ENCODE data around the gene KIAA1614. TPM values are rescaled to one million over a fixed set of nuclear protein-coding genes. Genes with fewer than 3 reads are reported as not detected.

Gene KIAA1614
- total and polyA plus RNA-seq, 10 of the 15 experiments (the other 5 are each of a cell fraction or from before 2014, with no cell fraction given): 0.03 to 1.0 (median 0.26) TPM; not detected in 1

GRCh38 chr1:180886338-180886737 is 26.4 kb upstream of the KIAA1614 start:
- SMC1A ChIA-PET (ENCODE audit: uncharacterized antibody, unreplicated experiment): interaction anchor here (0.9 to 9.3 kb wide), 9 partner anchors 25 to 370 kb away, joined by 3 to 304 read pairs (median 3); partner anchors contain the start of gene KIAA1614
- no peaks in the 10 kb centered on the region for H3K9me3 ChIP-seq (replicated peaks; ENCODE audit: control insufficient read depth, insufficient read depth, low read length)
- peaks cover 8% of the 10 kb centered on the region for H3K4me1 ChIP-seq (ENCODE audit: control insufficient read depth, insufficient read depth, low read length)
- POLR2A ChIA-PET: interaction anchor here (0.8 kb wide), 1 partner anchor 165 kb away, joined by 3 read pairs; no protein-coding TSS in a partner anchor
- no peak overlapping the region for H3K4me3 ChIP-seq
- no peak for TF ChIP-seq RFX5 (IDR thresholded peaks at IDR 0.05; ENCODE audit: low read depth, low read length)
- TF ChIP-seq ATF7 (IDR thresholded peaks at IDR 0.05; ENCODE audit: low read depth): no peak
- no peak for TF ChIP-seq SREBF1 (IDR thresholded peaks at IDR 0.05; ENCODE audit: low read length)
- TF ChIP-seq, protein P1, sequence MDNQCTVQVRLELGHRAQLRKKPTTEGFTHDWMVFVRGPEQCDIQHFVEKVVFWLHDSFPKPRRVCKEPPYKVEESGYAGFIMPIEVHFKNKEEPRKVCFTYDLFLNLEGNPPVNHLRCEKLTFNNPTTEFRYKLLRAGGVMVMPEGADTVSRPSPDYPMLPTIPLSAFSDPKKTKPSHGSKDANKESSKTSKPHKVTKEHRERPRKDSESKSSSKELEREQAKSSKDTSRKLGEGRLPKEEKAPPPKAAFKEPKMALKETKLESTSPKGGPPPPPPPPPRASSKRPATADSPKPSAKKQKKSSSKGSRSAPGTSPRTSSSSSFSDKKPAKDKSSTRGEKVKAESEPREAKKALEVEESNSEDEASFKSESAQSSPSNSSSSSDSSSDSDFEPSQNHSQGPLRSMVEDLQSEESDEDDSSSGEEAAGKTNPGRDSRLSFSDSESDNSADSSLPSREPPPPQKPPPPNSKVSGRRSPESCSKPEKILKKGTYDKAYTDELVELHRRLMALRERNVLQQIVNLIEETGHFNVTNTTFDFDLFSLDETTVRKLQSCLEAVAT (IDR thresholded peaks at IDR 0.05): no peak
- no peak for TF ChIP-seq E4F1 (IDR thresholded peaks at IDR 0.05; ENCODE audit: borderline replicate concordance, partially characterized antibody)
- TF ChIP-seq IRF5 (IDR thresholded peaks at IDR 0.05; ENCODE audit: borderline replicate concordance): no peak
- no peak for TF ChIP-seq E2F4 (IDR thresholded peaks at IDR 0.05; ENCODE audit: low read depth, low read length)
- no peak for TF ChIP-seq ZBTB40 (IDR thresholded peaks at IDR 0.05; ENCODE audit: borderline replicate concordance)
- TF ChIP-seq BRCA1 (IDR thresholded peaks at IDR 0.05; ENCODE audit: low read depth, low read length): no peak
- H3K27me3 ChIP-seq (replicated peaks in 1 of 2; ENCODE audit: control insufficient read depth in 2 of 2, insufficient read depth in 2 of 2, low read length in 1 of 2): no peaks in the 10 kb centered on the region
- H3K27ac ChIP-seq (ENCODE audit: control insufficient read depth, insufficient read depth): no peak overlapping the region
- in situ Hi-C loops (cut with MboI) (no loop called here), intact Hi-C loops (cut with micrococcal nuclease; ENCODE audit: unreplicated experiment) (loop anchor here (10.0 kb wide), 1 partner anchor 538 kb away; no protein-coding TSS in a partner anchor)
- H4K20me1 ChIP-seq (ENCODE audit: control insufficient read depth, insufficient read depth): no peaks in the 10 kb centered on the region
- WGBS (ENCODE audit: insufficient coverage, insufficient replicate concordance, low lambda C conversion rate, missing lambda C conversion rate): 96% methylated on average over 2 of the region's 2 CpGs
- DNase-seq (ENCODE audit: low read depth, low spot score): no peak
- no peaks in the 10 kb centered on the region for H3K79me2 ChIP-seq (ENCODE audit: control insufficient read depth, insufficient read depth, low read length)
- H3K9ac ChIP-seq (ENCODE audit: control insufficient read depth, insufficient read depth, low read length): no peak overlapping the region
- no peak for FAIRE-seq
- no peaks in the 10 kb centered on the region for H3K36me3 ChIP-seq (ENCODE audit: control insufficient read depth in 2 of 2, insufficient read depth in 2 of 2, low read length in 1 of 2)
- RAD21 ChIA-PET (ENCODE audit: unreplicated experiment): interaction anchor here (0.5 to 8.9 kb wide), 6 partner anchors 23 to 371 kb away, joined by 3 to 215 read pairs (median 10); partner anchors contain the start of gene KIAA1614
- CTCF ChIA-PET: interaction anchor here (0.9 to 12.7 kb wide), 8 partner anchors 11 to 371 kb away, joined by 3 to 344 read pairs (median 6); partner anchors contain the start of gene KIAA1614
- ATAC-seq: no peak
- H3K4me2 ChIP-seq (ENCODE audit: control insufficient read depth, insufficient read depth): no peak overlapping the region
- BruUV-seq (replicated peaks): no TSS peak
- H2AFZ ChIP-seq (ENCODE audit: control insufficient read depth, low read depth, low read length): no peak overlapping the region

All from GM12878 (cell line).